Neural progenitor cell (in vitro differentiated cells): Measurements from ENCODE around the gene MIS18BP1.

Source experiments
- CTCF ChIP-seq: fragments of 200-600 bp; sonication (generic); IDR thresholded peaks from 2 replicates; pipeline ENCODE4 v1.5.1; 2017; ENCODE audit warnings: antibody characterized with exemption, mild to moderate bottlenecking
- EZH2phosphoT487 ChIP-seq: fragments of 200-600 bp; sonication (generic); IDR thresholded peaks from 2 replicates; pipeline ENCODE4 v1.6.1; 2017; ENCODE audit warnings: antibody characterized with exemption

GRCh38 chr14:45199230-45199629, 53.8 kb downstream of the MIS18BP1 start:
- TF ChIP-seq CTCF (no peak), EZH2phosphoT487 (no peak)
